H9 (cell line): ENCODE measurements around the gene ZNF485. TPM values are rescaled to one million over a fixed set of nuclear protein-coding genes. Genes with fewer than 3 reads are reported as not detected.

Source experiments
- DNase-seq: peaks from one replicate; pipeline ENCODE4 v3.0.0-alpha.2; 2017
- H2AFZ ChIP-seq: one replicate; pipeline ENCODE4 v1.6.1; 2013; ENCODE audit warnings: mild to moderate bottlenecking, low read length, control low read depth, moderate library complexity
- H2AK5ac ChIP-seq: 2 replicates; pipeline ENCODE4 v1.6.1; 2013; ENCODE audit warnings: low read length, control low read depth, mixed read lengths; ENCODE audit not compliant: insufficient read length
- H2BK120ac ChIP-seq: one replicate; pipeline ENCODE4 v1.6.1; 2013; ENCODE audit warnings: low read depth, mild to moderate bottlenecking, low read length, control low read depth, inconsistent platforms; ENCODE audit not compliant: poor library complexity, severe bottlenecking
- H2BK12ac ChIP-seq: 2 replicates; pipeline ENCODE4 v1.6.1; 2013; ENCODE audit warnings: low read length, control low read depth, mixed read lengths, low read depth; ENCODE audit not compliant: insufficient read length
- H2BK15ac ChIP-seq: 2 replicates; pipeline ENCODE4 v1.6.1; 2013; ENCODE audit warnings: low read depth, low read length, control low read depth
- H2BK20ac ChIP-seq: one replicate; pipeline ENCODE4 v1.6.1; 2013; ENCODE audit warnings: low read depth, mild to moderate bottlenecking, low read length, control low read depth, inconsistent platforms; ENCODE audit not compliant: poor library complexity, severe bottlenecking
- H2BK5ac ChIP-seq: 2 replicates; pipeline ENCODE4 v1.6.1; 2013; ENCODE audit warnings: low read length, control low read depth, mixed read lengths; ENCODE audit not compliant: insufficient read length
- H3K14ac ChIP-seq: 2 replicates; pipeline ENCODE4 v1.6.1; 2013; ENCODE audit warnings: low read length, control low read depth; ENCODE audit not compliant: insufficient read depth
- H3K18ac ChIP-seq: 2 replicates; pipeline ENCODE4 v1.6.1; 2013; ENCODE audit warnings: low read depth, mild to moderate bottlenecking, mixed read lengths, low read length, control low read depth; ENCODE audit not compliant: insufficient read length
- H3K23ac ChIP-seq: 2 replicates; pipeline ENCODE4 v1.6.1; 2013; ENCODE audit warnings: low read length, control low read depth, mixed read lengths, low read depth; ENCODE audit not compliant: insufficient read length
- H3K23me2 ChIP-seq: 2 replicates; pipeline ENCODE4 v1.6.1; 2013; ENCODE audit warnings: low read depth, mild to moderate bottlenecking, mixed read lengths, low read length, control low read depth; ENCODE audit not compliant: insufficient read length, poor library complexity, severe bottlenecking
- H3K27ac ChIP-seq: 2 replicates; pipeline ENCODE4 v1.5.1; 2013; ENCODE audit warnings: low read length, control low read depth, mixed read lengths, low read depth; ENCODE audit not compliant: insufficient read length
- H3K27me3 ChIP-seq: 2 replicates; pipeline ENCODE4 v1.6.1; 2013; ENCODE audit warnings: low read length, control low read depth, inconsistent platforms; ENCODE audit not compliant: insufficient read depth
- H3K4ac ChIP-seq: 2 replicates; pipeline ENCODE4 v1.6.1; 2013; ENCODE audit warnings: low read depth, mild to moderate bottlenecking, control low read depth, inconsistent platforms, low read length, moderate library complexity
- H3K4me1 ChIP-seq: 2 replicates; pipeline ENCODE4 v1.6.1; 2013; ENCODE audit warnings: low read length, control low read depth, inconsistent platforms; ENCODE audit not compliant: insufficient read depth
- H3K4me2 ChIP-seq: 2 replicates; pipeline ENCODE4 v1.6.1; 2013; ENCODE audit warnings: low read length, control low read depth, mixed read lengths; ENCODE audit not compliant: insufficient read length, insufficient read depth
- H3K56ac ChIP-seq: 2 replicates; pipeline ENCODE4 v1.6.1; 2013; ENCODE audit warnings: low read depth, mild to moderate bottlenecking, mixed read lengths, low read length, control low read depth; ENCODE audit not compliant: insufficient read length
- H3K79me1 ChIP-seq: 2 replicates; pipeline ENCODE4 v1.6.1; 2013; ENCODE audit warnings: low read depth, mild to moderate bottlenecking, moderate library complexity, low read length, control low read depth, inconsistent platforms; ENCODE audit not compliant: insufficient read depth, poor library complexity, severe bottlenecking
- H3K79me2 ChIP-seq: 2 replicates; pipeline ENCODE4 v1.6.1; 2013; ENCODE audit warnings: low read length, control low read depth, inconsistent platforms; ENCODE audit not compliant: insufficient read depth
- H3K9ac ChIP-seq: 2 replicates; pipeline ENCODE4 v1.6.1; 2013; ENCODE audit warnings: low read length, control low read depth, mixed read lengths; ENCODE audit not compliant: insufficient read length; ENCODE audit errors: extremely low read depth
- H3K9me3 ChIP-seq: one replicate; pipeline ENCODE4 v1.6.1; 2013; ENCODE audit warnings: low read depth, low read length, inconsistent platforms; ENCODE audit not compliant: control insufficient read depth
- H3T11ph ChIP-seq: one replicate; pipeline ENCODE4 v1.6.1; 2013; ENCODE audit warnings: mild to moderate bottlenecking, low read length, control low read depth, inconsistent platforms
- H4K20me1 ChIP-seq: one replicate; pipeline ENCODE4 v1.6.1; 2013; ENCODE audit not compliant: control insufficient read depth, insufficient read length, insufficient read depth
- H4K5ac ChIP-seq: 2 replicates; pipeline ENCODE4 v1.6.1; 2013; ENCODE audit warnings: low read depth, mild to moderate bottlenecking, mixed read lengths, low read length, control low read depth; ENCODE audit not compliant: insufficient read length
- H4K8ac ChIP-seq: replicated peaks from 2 replicates; pipeline ENCODE4 v1.6.1; 2013; ENCODE audit warnings: low read length, control low read depth, mixed read lengths, low read depth; ENCODE audit not compliant: insufficient read length
- H4K91ac ChIP-seq: 2 replicates; pipeline ENCODE4 v1.6.1; 2013; ENCODE audit warnings: low read depth, mild to moderate bottlenecking, moderate library complexity, mixed read lengths, low read length, control low read depth; ENCODE audit not compliant: insufficient read length
- H3K27ac Mint-ChIP-seq, 3 experiments: 2 replicates in 2 of 3; 3 replicates in 1 of 3; pipeline ENCODE4 v1.8.0; 2020 to 2021; ENCODE audit warnings: mixed read lengths in 3 of 3, mild to moderate bottlenecking in 1 of 3, moderate library complexity in 1 of 3
- H3K27me3 Mint-ChIP-seq: 2 replicates; pipeline ENCODE4 v1.8.0; 2021; ENCODE audit warnings: low read depth, mild to moderate bottlenecking, moderate library complexity, mixed read lengths
- H3K36me3 Mint-ChIP-seq, 3 experiments: 2 replicates in 2 of 3; 3 replicates in 1 of 3; pipeline ENCODE4 v1.8.0; 2020 to 2021; ENCODE audit warnings: low read depth in 3 of 3, mixed read lengths in 3 of 3; ENCODE audit not compliant: insufficient read depth in 1 of 3
- H3K4me1 Mint-ChIP-seq, 2 experiments: 2 replicates each; pipeline ENCODE4 v1.8.0; 2020; ENCODE audit warnings: mixed read lengths in 2 of 2
- H3K4me3 Mint-ChIP-seq, 2 experiments: 2 replicates in 1 of 2; 3 replicates in 1 of 2; pipeline ENCODE4 v1.8.0; 2020 to 2021; ENCODE audit warnings: mild to moderate bottlenecking in 2 of 2, mixed read lengths in 2 of 2, moderate library complexity in 1 of 2
- H3K9me3 Mint-ChIP-seq, 2 experiments: 2 replicates in 1 of 2; 3 replicates in 1 of 2; pipeline ENCODE4 v1.8.0; 2020; ENCODE audit warnings: mild to moderate bottlenecking in 2 of 2, mixed read lengths in 2 of 2, moderate library complexity in 1 of 2
- WGBS: extraction: QIAGEN DNeasy Blood & Tissue Kit; methylation state at CpG from one replicate; pipeline ENCODE4 v1.1.7; 2013; ENCODE audit warnings: missing lambda C conversion rate, low lambda C conversion rate, mixed read lengths; ENCODE audit not compliant: insufficient read length; ENCODE audit errors: extremely low coverage; 5-methylcytosine and 5-hydroxymethylcytosine counted together
- total RNA-seq: library from RNA; stranded (reverse); gene quantifications from 2 replicates; pipeline ENCODE4 v1.2.1, GENCODE V29; 2021
- TF ChIP-seq, protein P1 (sequence below): fragments of 200-600 bp; sonication (generic); conservative IDR thresholded peaks from 3 replicates; pipeline ENCODE4 v1.8.0; 2021; ENCODE audit warnings: antibody characterized with exemption, mild to moderate bottlenecking

Gene ZNF485
- total RNA-seq, 1 experiment from 2014 or later: 8.9 TPM

DNA sequence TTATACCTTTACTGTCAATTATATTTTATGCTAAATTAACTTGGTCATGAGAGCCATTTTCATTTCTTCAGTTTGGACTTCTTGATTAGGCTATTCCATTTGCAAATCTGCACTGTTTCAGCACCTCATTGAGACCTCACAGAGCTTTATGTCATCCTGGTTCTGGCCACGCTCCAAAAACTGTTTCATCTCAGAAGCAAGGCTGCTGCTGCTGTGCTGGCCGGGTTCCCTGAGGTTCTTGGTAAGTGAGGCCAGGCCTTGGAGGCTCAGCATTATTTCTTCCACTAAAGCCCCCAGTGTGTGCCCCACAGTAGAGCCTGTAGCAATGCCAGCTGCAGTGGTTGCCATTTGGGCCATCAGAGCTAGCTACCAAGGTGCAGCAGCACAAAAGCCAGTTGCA lies 7.8 kb upstream of the ZNF485 start:
- Histone ChIP-seq H3K23me2 (no peaks in the 10 kb centered on the region), H3T11ph (no peak overlapping the region), H3K14ac (no peak overlapping the region), H3K4me1 (no peaks in the 10 kb centered on the region), H2BK5ac (no peak overlapping the region), H3K79me1 (no peaks in the 10 kb centered on the region), H3K4me2 (no peak overlapping the region), H3K9ac (no peak overlapping the region), H3K9me3 (no peaks in the 10 kb centered on the region), H2BK15ac (no peak overlapping the region), H2AFZ (no peak overlapping the region), H3K79me2 (no peaks in the 10 kb centered on the region), H2AK5ac (no peak overlapping the region), H2BK12ac (no peak overlapping the region), H4K5ac (no peak overlapping the region), H3K23ac (no peak overlapping the region), H2BK20ac (no peak overlapping the region), H4K8ac (no peak overlapping the region), H3K56ac (no peak overlapping the region), H4K91ac (no peak overlapping the region), H3K27ac (no peak overlapping the region), H3K4ac (no peak overlapping the region), H2BK120ac (no peak overlapping the region), H3K27me3 (no peaks in the 10 kb centered on the region), H4K20me1 (no peaks in the 10 kb centered on the region), H3K18ac (no peak overlapping the region)
- TF ChIP-seq, protein P1, sequence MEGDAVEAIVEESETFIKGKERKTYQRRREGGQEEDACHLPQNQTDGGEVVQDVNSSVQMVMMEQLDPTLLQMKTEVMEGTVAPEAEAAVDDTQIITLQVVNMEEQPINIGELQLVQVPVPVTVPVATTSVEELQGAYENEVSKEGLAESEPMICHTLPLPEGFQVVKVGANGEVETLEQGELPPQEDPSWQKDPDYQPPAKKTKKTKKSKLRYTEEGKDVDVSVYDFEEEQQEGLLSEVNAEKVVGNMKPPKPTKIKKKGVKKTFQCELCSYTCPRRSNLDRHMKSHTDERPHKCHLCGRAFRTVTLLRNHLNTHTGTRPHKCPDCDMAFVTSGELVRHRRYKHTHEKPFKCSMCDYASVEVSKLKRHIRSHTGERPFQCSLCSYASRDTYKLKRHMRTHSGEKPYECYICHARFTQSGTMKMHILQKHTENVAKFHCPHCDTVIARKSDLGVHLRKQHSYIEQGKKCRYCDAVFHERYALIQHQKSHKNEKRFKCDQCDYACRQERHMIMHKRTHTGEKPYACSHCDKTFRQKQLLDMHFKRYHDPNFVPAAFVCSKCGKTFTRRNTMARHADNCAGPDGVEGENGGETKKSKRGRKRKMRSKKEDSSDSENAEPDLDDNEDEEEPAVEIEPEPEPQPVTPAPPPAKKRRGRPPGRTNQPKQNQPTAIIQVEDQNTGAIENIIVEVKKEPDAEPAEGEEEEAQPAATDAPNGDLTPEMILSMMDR: no peak
- peaks cover 0 to 10% (median 2%) of the 10 kb centered on the region in 3 experiments; a peak in 1 of 7 replicates for H3K36me3 Mint-ChIP-seq
- H3K9me3 Mint-ChIP-seq: peaks cover 48 to 61% of the 10 kb centered on the region in 2 experiments
- no peak overlapping the region for H3K4me3 Mint-ChIP-seq
- no peak for DNase-seq
- no CpG with 5 or more reads among the region's 2 CpGs for WGBS
- no peaks in the 10 kb centered on the region for H3K4me1 Mint-ChIP-seq
- no peak overlapping the region for H3K27ac Mint-ChIP-seq
- H3K27me3 Mint-ChIP-seq: peaks cover 18% of the 10 kb centered on the region
